Endothelial cell of umbilical vein (primary cell): ENCODE data around the gene PEX5L. TPM values are rescaled to one million over a fixed set of nuclear protein-coding genes. Genes with fewer than 3 reads are reported as not detected.

ENCODE experiments used
- BruUV-seq: library from RNA; stranded (reverse); fragments of 400-500 nt; replicated peaks from 2 replicates; lab custom pipeline; 2021; lab: Mats Ljungman, UMichigan
- CTCF ChIA-PET: fragments of 300-600, 350-600 bp; sonication (Branson Sonifier 250); formaldehyde crosslinking; loops from one replicate; lab custom pipeline; 2021; ENCODE audit warnings: antibody characterized with exemption, inconsistent platforms; lab: Charles Lee
- POLR2A ChIA-PET: fragments of 300-600, 350-600 bp; sonication (Branson Sonifier 250); formaldehyde crosslinking; loops from one replicate; lab custom pipeline; 2021; ENCODE audit warnings: antibody characterized with exemption, inconsistent platforms; lab: Charles Lee
- DNase-seq: peaks from one replicate; pipeline ENCODE4 v3.0.0-alpha.2; 2011; ENCODE audit warnings: low read depth, low spot score
- FAIRE-seq: peaks from 2 replicates; lab custom pipeline; 2011; peaks lifted over from hg19 to GRCh38; lab: Jason Lieb, UNC
- H2AFZ ChIP-seq: 2 replicates; pipeline ENCODE4 v1.6.0; 2012; ENCODE audit warnings: low read depth, low read length, control low read depth, inconsistent platforms
- H3K27ac ChIP-seq: 2 replicates; pipeline ENCODE4 v1.5.1; 2011; ENCODE audit warnings: low read depth, mild to moderate bottlenecking, control low read depth, low read length, moderate library complexity; ENCODE audit not compliant: insufficient read depth
- H3K27me3 ChIP-seq, 2 experiments: 2 replicates each; pipeline versions ENCODE4 v1.6.0 to v1.6.1; 2011; ENCODE audit warnings: low read length in 2 of 2, mixed read lengths in 1 of 2; ENCODE audit not compliant: control insufficient read depth in 2 of 2, insufficient read depth in 2 of 2
- H3K36me3 ChIP-seq, 2 experiments: 2 replicates in 1 of 2; 3 replicates in 1 of 2; pipeline ENCODE4 v1.5.1; 2011; ENCODE audit warnings: low read length in 2 of 2, mild to moderate bottlenecking in 1 of 2, moderate library complexity in 1 of 2; ENCODE audit not compliant: control insufficient read depth in 2 of 2, insufficient read depth in 2 of 2; ENCODE audit errors: extremely low read depth in 1 of 2
- H3K4me1 ChIP-seq: 3 replicates; pipeline ENCODE4 v1.5.1; 2011; ENCODE audit warnings: mild to moderate bottlenecking, low read length; ENCODE audit not compliant: control insufficient read depth, insufficient read depth; ENCODE audit errors: extremely low read depth
- H3K4me2 ChIP-seq: 2 replicates; pipeline ENCODE4 v1.6.1; 2011; ENCODE audit warnings: low read length, control low read depth, mixed read lengths; ENCODE audit not compliant: insufficient read depth
- H3K4me3 ChIP-seq, 3 experiments: fragments of 200-600 bp in 1 of 3; sonication (generic), shearing (Covaris generic) in 1 of 3; replicated peaks in 1 of 3; 2 replicates each; pipeline ENCODE4 v1.5.1; 2011 to 2016; ENCODE audit warnings: control low read depth in 3 of 3, low read length in 3 of 3, mild to moderate bottlenecking in 2 of 3, inconsistent platforms in 1 of 3, low read depth in 1 of 3, moderate library complexity in 1 of 3; ENCODE audit not compliant: insufficient read depth in 1 of 3
- H3K79me2 ChIP-seq: 2 replicates; pipeline ENCODE4 v1.6.0; 2012; ENCODE audit warnings: low read length, inconsistent platforms; ENCODE audit not compliant: control insufficient read depth, insufficient read depth
- H3K9ac ChIP-seq: replicated peaks from 2 replicates; pipeline ENCODE3; 2011; ENCODE audit warnings: low read length, control low read depth; ENCODE audit not compliant: insufficient read depth; ENCODE audit errors: extremely low read depth
- H3K9me1 ChIP-seq: replicated peaks from 3 replicates; pipeline ENCODE4 v1.6.0; 2011; ENCODE audit warnings: mild to moderate bottlenecking, low read length; ENCODE audit not compliant: control insufficient read depth, insufficient read depth; ENCODE audit errors: extremely low read depth
- H3K9me3 ChIP-seq: replicated peaks from 2 replicates; pipeline ENCODE4 v1.5.1; 2012; ENCODE audit warnings: low read length, inconsistent platforms; ENCODE audit not compliant: control insufficient read depth, insufficient read depth
- H4K20me1 ChIP-seq: replicated peaks from 2 replicates; pipeline ENCODE3; 2011; ENCODE audit warnings: mild to moderate bottlenecking, low read length; ENCODE audit not compliant: control insufficient read depth, insufficient read depth; ENCODE audit errors: extremely low read depth
- EZH2 ChIP-seq: IDR thresholded peaks from 2 replicates; pipeline ENCODE4 v1.6.1; 2012; ENCODE audit warnings: borderline replicate concordance, low read depth, mild to moderate bottlenecking, moderate library complexity, low read length, inconsistent platforms; ENCODE audit not compliant: severe bottlenecking
- FOS ChIP-seq: IDR thresholded peaks from 2 replicates; pipeline ENCODE4 v1.6.1; 2011; ENCODE audit warnings: mild to moderate bottlenecking, low read length, moderate library complexity, borderline replicate concordance; ENCODE audit not compliant: insufficient read depth
- GATA2 ChIP-seq: IDR thresholded peaks from 2 replicates; pipeline ENCODE4 v1.7.0; 2011; ENCODE audit warnings: low read depth, mild to moderate bottlenecking, moderate library complexity, mixed read lengths, low read length; ENCODE audit not compliant: insufficient read length, insufficient read depth
- JUN ChIP-seq: IDR thresholded peaks from 2 replicates; pipeline ENCODE4 v1.6.1; 2011; ENCODE audit warnings: borderline replicate concordance, low read depth; ENCODE audit not compliant: insufficient read length, insufficient read depth
- MYC ChIP-seq: IDR thresholded peaks from one replicate; pipeline ENCODE4 v1.6.1; 2011; ENCODE audit warnings: mild to moderate bottlenecking, low read depth, low read length
- POLR2A ChIP-seq: IDR thresholded peaks from 2 replicates; pipeline ENCODE4 v1.6.1; 2012; ENCODE audit warnings: low read depth, mild to moderate bottlenecking, control low read depth, low read length
- POLR2AphosphoS5 ChIP-seq: IDR thresholded peaks from 2 replicates; pipeline ENCODE4 v1.6.1; 2012; ENCODE audit warnings: low read depth, mild to moderate bottlenecking, control low read depth, low read length, moderate library complexity; ENCODE audit not compliant: insufficient read depth
- dilution Hi-C: fragments of 300-500 bp; cut with MboI; formaldehyde crosslinking; loops from one replicate; pipeline ENCODE4 v1.15.0; 2019; ENCODE audit warnings: low sequenced_read_pairs; ENCODE audit not compliant: extremely low pct_ligation_motif_present
- intact Hi-C: fragments of 100-400 bp; cut with micrococcal nuclease; formaldehyde crosslinking; loops from one replicate; pipeline ENCODE4 v1.10.0; 2022
- polyA plus RNA-seq, 4 experiments: library from polyadenylated mRNA; depleted of rRNA in 3 of 4; stranded (reverse) in 3 of 4; unstranded in 1 of 4; fragments of >200 nt; gene quantifications; 2 replicates each; pipeline versions ENCODE4 v1.2.1 to v1.2.3, GENCODE V29; 2011 to 2012; ENCODE audit warnings: missing spikeins in 1 of 4
- total RNA-seq: library from RNA; stranded (reverse); gene quantifications from 2 replicates; pipeline ENCODE4 v1.2.3, GENCODE V29; 2021
- TF ChIP-seq, protein P1 (sequence below), 2 donors: IDR thresholded peaks; 1 replicate in 1 of 2; 2 replicates in 1 of 2; pipeline ENCODE4 v1.5.1; 2011; ENCODE audit warnings: low read length in 2 of 2, mild to moderate bottlenecking in 2 of 2, moderate library complexity in 2 of 2, control low read depth in 1 of 2, inconsistent platforms in 1 of 2, low read depth in 1 of 2; ENCODE audit not compliant: insufficient read depth in 1 of 2; ENCODE audit errors: extremely low read depth in 1 of 2
- TF ChIP-seq, protein P2 (sequence below): IDR thresholded peaks from 2 replicates; pipeline ENCODE4 v1.6.1; 2011; ENCODE audit not compliant: insufficient read depth, insufficient read length

The PEX5L gene
- total and polyA plus RNA-seq, 2 donors (not counting 3 experiments of a cell fraction or from before 2014, with no cell fraction given), result not detected

DNA sequence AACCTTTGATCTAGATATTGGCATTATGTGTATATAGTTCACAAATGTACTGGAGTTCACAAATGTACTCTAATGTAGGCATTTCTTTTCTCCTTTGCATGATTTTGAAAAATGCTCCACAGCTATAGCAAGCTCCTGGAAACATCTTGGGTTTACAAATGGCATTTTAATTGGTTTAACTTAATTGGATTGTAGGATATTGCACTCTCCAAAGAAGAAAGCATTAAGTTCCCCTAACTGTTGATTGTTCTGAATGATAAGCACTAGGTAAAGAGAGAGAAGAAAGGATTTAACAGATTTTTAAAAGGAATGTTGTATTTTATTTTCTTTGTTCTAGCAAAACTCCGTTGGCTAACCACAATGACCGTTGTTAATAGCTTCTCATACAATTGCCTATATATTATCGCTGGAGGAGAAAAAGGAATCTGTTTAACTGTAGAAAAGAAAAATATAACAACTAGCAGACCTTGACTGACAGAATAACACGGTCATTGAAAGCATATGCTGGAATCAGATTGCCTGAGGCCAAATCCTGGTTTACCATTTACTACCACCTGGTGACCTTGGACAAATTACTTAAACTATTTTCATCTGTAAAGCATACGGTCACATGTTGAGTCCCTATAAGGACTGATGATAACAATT, 170.8 kb downstream of the PEX5L start:
- H2AFZ ChIP-seq, result no peak overlapping the region
- no peak overlapping the region for H3K4me3 ChIP-seq
- no peaks in the 10 kb centered on the region for H3K9me1 ChIP-seq
- BruUV-seq, result no TSS peak
- TF ChIP-seq, protein P1, sequence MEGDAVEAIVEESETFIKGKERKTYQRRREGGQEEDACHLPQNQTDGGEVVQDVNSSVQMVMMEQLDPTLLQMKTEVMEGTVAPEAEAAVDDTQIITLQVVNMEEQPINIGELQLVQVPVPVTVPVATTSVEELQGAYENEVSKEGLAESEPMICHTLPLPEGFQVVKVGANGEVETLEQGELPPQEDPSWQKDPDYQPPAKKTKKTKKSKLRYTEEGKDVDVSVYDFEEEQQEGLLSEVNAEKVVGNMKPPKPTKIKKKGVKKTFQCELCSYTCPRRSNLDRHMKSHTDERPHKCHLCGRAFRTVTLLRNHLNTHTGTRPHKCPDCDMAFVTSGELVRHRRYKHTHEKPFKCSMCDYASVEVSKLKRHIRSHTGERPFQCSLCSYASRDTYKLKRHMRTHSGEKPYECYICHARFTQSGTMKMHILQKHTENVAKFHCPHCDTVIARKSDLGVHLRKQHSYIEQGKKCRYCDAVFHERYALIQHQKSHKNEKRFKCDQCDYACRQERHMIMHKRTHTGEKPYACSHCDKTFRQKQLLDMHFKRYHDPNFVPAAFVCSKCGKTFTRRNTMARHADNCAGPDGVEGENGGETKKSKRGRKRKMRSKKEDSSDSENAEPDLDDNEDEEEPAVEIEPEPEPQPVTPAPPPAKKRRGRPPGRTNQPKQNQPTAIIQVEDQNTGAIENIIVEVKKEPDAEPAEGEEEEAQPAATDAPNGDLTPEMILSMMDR (IDR thresholded peaks at IDR 0.05; ENCODE audit: extremely low read depth in 1 of 2, insufficient read depth in 1 of 2, low read depth in 1 of 2, low read length in 2 of 2), result no peak
- TF ChIP-seq EZH2 (no peak), POLR2A (no peak), MYC (no peak)
- TF ChIP-seq, protein P2, sequence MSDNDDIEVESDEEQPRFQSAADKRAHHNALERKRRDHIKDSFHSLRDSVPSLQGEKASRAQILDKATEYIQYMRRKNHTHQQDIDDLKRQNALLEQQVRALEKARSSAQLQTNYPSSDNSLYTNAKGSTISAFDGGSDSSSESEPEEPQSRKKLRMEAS, result no peak
- FAIRE-seq, result no peak
- no peaks in the 10 kb centered on the region for H3K79me2 ChIP-seq
- no peaks in the 10 kb centered on the region for H3K4me1 ChIP-seq
- no peak overlapping the region for H3K4me2 ChIP-seq
- ChIA-PET POLR2A (no interaction called here), CTCF (no interaction called here)
- no peak overlapping the region for H3K9ac ChIP-seq
- dilution Hi-C loops, result no loop called here
- H4K20me1 ChIP-seq, result no peaks in the 10 kb centered on the region
- intact Hi-C loops, result no loop called here
- no peaks in the 10 kb centered on the region for H3K36me3 ChIP-seq
- H3K9me3 ChIP-seq, result no peaks in the 10 kb centered on the region
- DNase-seq, result no peak
- no peak overlapping the region for H3K27ac ChIP-seq
- H3K27me3 ChIP-seq, result no peaks in the 10 kb centered on the region

DNA sequence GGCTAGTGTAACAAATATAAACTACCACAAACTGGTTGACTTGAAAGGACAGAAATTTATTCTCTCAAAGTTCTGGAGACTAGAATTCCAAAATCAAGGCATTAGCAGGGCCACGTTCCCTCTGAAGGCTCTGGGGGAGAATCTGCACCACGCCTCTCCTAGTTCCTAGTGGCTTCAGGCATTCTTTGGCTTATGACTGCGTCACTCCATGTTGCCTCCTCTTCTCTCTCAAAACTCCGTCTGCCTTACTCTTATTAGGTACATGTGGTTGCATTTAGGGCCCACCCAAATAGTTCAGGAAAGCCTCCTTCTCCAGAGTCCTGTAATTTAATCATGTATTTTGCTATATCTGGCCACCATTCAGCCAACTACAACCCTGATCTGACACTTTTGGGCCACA, 174.8 kb downstream of the PEX5L start:
- POLR2A ChIA-PET, result no interaction called here
- no peaks in the 10 kb centered on the region for H3K4me1 ChIP-seq
- CTCF ChIA-PET, result no interaction called here
- dilution Hi-C loops (no loop called here), intact Hi-C loops (no loop called here)
- H3K27ac ChIP-seq, result no peak overlapping the region
- TF ChIP-seq MYC, result no peak
- TF ChIP-seq EZH2, result no peak
- no peak for TF ChIP-seq POLR2A
- TF ChIP-seq, protein P1 (IDR thresholded peaks at IDR 0.05; ENCODE audit: extremely low read depth in 1 of 2, insufficient read depth in 1 of 2, low read depth in 1 of 2, low read length in 2 of 2), result no peak
- TF ChIP-seq, protein P2, result no peak
- no peak for TF ChIP-seq POLR2AphosphoS5
- no peak for TF ChIP-seq GATA2
- TF ChIP-seq JUN, result no peak
- no peak for TF ChIP-seq FOS
- DNase-seq (no peak), FAIRE-seq (no peak)
- no peaks in the 10 kb centered on the region for H3K9me3 ChIP-seq
- H2AFZ ChIP-seq, result no peak overlapping the region
- no peak overlapping the region for H3K9ac ChIP-seq
- no peaks in the 10 kb centered on the region for H4K20me1 ChIP-seq
- H3K79me2 ChIP-seq, result no peaks in the 10 kb centered on the region
- H3K4me2 ChIP-seq, result no peak overlapping the region
- BruUV-seq, result no TSS peak
- H3K27me3 ChIP-seq, result no peaks in the 10 kb centered on the region
- H3K4me3 ChIP-seq, result no peak overlapping the region
- H3K9me1 ChIP-seq, result no peaks in the 10 kb centered on the region
- H3K36me3 ChIP-seq, result no peaks in the 10 kb centered on the region
